HG03097 (cell line): Measurements from ENCODE around the gene DDX42.
"Not testable (repeated sequence)": the region's sequence is repeated elsewhere in the genome, so short reads cannot be mapped to it uniquely, and the experiment has no call there.

Experiments
- ATAC-seq: cut with Tn5 transposase; IDR thresholded peaks from one replicate; pipeline ENCODE4 v1.9.1; 2021; ENCODE audit not compliant: unreplicated experiment, low FRiP score

The DDX42 gene

DNA sequence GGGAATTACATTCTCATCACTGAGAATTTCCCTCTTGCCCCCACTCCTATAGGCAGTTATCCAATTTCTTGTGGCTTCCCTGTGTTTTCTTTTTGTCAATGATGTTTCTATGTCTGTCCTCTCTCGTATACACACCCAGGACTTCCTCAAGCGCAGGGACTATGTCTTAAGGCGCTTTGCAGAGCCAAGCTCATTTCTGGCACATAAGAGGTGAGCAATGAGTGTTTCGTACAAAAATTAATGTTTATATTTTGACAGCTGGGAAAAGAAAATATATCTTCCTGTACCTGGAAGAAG, 947 bp downstream of the DDX42 start:
- no peak for ATAC-seq

DNA sequence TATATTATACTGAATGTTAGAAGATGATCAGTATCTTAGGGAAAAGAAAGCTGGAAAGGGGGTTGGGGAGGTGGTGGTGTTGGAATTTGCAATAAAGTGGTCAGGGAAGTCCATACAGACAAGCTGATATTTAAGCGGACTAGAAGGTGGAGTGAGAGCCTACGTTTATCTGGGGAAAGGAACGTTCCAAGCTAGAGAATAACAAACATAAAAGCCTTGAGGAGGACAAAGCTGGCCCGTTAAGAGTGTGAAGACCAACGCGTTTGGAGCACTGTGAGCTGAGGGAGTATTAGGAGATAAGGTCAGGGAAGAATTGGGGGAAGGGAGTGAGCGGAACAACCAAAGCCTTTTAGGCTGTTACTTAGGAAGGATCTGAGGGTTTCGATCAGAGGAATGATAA, 1.4 kb downstream of the DDX42 start:
- no peak for ATAC-seq

DNA sequence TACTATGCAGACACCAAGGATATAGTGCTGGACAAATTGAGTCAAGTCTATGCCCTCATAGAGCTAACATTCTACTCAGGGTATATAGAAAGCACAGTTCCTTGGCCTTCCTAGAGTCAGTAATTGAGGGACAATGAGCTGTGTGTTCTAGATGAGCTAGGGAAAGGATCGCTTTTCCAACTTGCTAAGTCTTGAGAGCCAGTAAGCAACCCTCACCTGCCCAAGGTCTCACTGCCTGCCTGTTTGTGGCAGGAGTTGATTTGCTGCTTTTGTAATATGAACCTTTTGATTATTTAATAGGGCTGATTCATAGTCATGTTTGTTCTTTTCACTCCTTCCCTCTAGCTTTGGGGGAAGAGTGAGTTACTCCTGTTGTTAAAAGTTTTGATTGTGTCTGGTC, 6.5 kb downstream of the DDX42 start:
- ATAC-seq: no peak

DNA sequence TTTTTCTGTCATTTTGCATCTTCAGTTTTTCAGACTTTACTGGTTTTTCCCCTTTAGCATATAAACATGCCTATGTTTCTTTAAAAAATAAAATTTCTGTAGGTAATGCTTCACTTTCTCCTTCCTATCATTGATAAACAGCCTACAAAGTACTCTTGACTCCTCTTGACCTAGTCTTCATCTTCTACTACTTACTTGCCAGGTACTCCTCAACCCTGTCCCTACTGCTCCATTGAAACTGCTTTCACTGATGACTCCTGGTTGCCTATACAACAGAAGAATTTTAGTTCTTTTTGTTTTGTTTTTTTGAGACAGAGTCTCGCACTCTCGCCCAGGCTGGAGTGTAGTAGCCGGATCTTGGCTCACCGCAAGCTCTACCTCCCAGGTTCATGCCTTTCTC, 7.0 kb downstream of the DDX42 start:
- no peak for ATAC-seq

DNA sequence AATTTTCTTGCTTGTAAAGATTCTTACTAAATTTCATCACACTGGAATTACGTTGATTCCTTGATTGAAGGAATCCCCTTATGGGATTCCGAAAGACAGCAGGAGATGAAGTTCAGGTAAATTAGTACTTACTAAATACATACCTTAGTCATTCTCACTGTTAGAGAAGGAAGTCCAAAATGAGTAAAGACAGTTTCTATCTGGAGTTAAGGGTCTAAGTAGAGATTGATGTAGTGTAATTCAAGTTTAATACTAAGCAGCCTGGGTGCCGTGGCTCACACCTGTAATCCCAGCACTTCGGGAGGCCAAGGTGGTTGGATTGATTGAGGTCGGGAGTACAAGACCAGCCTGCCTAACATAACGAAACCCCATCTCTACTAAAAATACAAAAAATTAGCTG, 9.6 kb downstream of the DDX42 start:
- ATAC-seq: no peak

DNA sequence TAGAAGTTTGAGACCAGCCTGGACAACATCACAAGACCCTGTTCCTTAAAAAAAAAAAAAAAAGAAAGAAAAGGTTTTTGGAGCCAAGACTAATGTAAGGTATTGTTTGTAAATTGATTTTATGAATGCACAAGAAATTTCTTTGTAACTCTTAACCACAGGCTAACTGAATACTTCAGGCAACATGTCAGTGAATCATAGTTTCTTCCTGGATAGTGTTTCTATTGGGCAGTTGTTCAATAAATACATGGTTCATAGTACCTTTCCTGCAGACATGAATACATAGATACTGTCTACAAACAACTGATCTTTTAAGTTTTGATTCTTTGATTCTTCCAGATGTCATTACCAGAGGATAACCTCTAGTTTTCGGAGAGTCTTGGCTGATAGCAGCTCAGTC, 11.6 kb downstream of the DDX42 start:
- no peak for ATAC-seq

DNA sequence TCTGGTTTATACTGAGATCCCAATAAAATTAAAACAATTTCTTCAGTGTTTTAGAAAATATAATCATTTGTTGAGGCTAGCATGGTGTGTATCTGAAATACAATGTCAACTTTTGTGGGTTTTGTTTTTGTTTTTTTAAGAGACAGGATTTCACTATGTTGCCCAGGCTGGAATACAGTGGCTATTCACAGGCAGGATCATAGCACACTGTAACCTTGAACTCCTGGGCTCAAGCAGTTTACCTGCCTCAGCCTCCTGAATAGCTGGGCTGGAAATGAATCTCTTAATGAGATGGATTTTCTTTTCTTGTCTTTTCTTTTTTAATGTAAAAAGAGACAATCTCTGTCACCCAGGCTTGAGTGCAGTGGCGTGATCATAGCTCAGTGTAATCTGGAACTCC, 12.1 kb downstream of the DDX42 start:
- no peak for ATAC-seq

DNA sequence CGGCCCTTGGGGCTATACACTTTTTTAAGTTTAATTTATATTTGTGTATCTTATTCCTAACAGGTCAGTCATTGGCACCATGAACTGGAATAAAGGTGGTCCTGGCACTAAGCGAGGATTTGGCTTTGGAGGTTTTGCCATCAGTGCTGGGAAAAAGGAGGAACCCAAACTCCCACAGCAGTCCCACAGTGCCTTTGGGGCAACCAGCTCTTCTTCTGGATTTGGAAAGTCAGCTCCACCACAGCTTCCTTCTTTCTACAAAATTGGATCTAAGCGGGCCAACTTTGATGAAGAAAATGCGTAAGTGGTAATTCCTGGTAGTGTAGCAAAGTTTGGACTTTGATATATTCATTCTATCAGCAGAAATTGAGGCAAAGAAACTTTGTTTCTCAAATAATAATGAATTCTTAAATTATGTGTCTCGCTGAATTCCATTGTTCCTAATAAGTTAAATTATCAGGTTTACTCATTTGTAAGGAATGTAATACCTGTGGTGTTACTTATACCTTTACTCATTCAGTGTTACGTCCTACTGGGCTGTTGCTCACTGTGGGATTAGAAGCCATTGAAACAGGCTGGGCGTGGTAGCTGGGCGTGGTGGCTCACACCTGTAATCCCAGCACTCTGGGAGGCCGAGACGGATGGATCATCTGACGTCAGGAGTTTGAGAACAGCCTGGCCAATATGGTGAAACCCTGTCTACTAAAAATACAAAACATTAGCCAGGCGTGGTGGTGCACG, 13.2 kb downstream of the DDX42 start:
- no peak for ATAC-seq

DNA sequence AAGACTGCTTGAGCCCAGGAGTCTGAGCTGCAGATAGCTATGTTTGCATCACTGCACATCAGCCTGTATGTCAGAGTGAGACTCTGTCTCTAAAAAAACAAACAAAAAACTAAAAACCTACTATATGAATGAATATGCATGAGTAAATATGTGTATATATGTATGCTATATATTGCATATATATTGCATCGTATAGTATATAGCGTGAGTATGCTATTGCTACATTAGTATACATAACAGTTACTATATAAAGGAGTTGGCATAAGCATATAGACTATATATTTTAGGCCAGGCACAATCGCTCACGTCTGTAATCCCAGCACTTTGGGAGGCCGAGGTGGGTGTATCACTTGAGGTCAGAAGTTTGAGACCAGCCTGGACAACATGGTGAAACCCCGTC, 16.1 kb downstream of the DDX42 start:
- no peak for ATAC-seq

DNA sequence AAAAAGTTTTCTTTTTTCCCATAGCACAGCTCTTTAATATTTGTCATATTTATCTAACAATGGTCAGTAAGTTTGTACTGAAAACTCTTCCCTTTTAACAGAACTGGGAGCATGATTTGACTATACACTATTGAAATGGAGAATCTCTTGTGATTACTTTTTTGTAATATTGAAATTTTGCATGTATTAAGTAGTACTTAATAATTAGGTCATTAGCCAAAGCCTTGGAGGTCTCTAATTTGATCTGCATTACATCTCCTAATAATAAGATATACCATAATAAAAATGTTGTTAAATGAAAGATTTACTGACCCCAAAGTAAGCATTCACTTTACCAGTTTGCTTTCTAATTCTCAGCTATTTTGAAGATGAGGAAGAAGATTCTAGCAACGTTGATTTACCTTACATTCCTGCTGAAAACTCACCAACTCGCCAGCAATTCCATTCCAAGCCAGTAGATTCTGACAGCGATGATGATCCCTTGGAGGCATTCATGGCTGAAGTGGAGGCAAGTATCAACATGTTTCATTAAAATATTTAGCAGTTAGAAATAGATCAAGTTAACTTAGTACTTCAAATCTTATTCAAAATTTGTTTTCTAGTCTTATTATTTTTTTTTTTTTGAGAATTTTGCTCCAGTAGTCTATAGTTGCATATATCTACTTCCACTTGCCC, 18.2 kb downstream of the DDX42 start:
- no peak for ATAC-seq

DNA sequence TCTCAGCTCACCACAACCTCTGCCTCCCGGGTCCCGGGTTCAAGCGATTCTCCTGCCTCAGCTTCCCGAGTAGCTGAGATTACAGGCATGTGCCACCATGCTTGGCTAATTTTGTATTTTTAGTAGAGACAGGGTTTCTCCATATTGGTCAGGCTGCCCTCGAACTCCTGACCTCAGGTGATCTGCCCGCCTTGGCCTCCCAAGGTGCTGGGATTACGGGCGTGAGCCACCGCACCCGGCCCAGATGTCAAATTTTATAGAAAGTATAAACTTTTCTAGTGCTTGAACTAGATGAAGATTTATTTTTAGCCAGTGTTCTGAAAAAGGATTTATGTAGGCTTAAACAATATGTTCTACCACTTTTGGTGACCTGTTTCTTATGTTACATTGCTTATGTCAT, 22.4 kb downstream of the DDX42 start:
- ATAC-seq: not testable (repeated sequence)

DNA sequence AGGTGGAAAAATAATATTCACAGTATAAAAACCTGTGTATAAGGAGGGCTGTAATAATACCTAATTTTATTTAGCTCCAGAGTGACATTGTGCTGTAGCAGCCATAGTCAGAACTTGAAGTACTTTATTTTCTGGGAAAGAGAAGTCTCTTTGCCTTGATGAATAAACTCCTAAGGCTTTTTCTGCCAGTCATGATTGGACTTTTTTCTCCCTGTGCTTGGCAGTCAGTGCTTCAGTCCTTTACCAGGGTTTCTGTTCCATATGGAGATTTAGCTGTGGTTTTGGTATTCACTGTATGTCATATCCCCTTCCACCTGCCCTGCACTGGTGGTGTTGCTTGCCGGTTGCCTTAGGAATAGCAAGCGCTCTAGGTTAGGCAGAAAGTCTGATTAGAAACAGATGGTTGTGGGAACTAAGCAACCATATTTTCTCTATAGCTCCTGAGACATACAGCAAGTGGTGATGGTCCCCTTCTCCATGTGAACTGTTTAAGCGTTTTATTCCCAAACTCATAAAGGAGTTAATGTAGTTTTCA, 24.7 kb downstream of the DDX42 start:
- no peak for ATAC-seq

DNA sequence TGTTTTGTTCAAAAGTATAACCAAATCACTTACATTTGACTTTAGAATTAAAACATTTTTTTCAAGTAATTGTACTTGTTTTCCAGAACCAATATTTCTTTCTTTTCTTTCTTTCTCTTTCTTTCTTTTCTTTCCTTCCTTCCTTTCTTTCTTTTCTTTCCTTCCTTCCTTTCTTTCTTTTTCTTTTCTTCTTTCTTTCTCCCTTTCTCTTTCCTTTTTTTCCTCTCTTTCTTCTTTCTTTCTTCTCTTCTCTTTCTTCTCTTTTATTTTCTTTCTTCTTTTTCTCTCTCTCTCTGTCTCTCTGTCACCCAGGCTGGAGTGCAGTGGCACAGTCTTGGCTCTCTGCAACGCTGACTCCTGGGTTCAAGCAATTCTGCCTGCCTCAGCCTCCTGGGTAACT, 26.8 kb downstream of the DDX42 start:
- no peak for ATAC-seq

DNA sequence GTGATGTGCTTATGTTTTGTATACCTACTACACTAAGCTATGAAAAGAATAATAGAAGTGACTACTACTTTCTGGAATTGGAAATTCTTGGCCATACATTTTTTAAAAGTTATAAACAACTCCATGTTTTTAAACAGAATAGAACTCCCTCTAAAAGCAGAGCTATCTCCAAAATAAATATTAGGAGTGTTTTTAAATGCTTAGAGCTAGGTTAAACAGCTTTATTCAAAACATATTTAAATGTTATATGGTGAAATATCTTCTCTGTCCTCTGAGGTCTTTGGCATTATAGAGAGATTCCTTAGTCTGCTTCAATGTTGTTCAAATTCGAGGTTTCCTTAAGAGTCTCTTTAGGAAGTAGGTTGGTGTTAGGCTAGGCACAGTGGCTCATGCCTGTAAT, 30.4 kb downstream of the DDX42 start:
- no peak for ATAC-seq

DNA sequence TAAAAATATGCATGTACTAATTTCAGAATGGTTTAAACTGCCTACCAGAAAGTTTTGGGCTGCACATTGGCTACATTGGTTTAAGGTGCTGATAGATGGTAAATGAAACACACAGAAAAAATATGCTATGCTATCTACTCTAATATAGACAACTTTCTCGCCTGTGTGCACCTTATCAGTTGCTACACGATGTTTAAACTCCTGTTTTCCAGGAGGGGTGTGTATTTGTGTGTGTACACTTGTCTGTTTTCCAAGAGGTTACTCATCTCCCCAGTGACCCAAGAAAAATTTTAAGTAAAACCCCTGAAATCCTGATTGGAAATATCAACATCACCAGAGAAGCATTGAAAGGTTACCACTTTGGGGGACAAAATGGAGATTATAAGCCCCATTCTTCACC, 31.6 kb downstream of the DDX42 start:
- no peak for ATAC-seq

DNA sequence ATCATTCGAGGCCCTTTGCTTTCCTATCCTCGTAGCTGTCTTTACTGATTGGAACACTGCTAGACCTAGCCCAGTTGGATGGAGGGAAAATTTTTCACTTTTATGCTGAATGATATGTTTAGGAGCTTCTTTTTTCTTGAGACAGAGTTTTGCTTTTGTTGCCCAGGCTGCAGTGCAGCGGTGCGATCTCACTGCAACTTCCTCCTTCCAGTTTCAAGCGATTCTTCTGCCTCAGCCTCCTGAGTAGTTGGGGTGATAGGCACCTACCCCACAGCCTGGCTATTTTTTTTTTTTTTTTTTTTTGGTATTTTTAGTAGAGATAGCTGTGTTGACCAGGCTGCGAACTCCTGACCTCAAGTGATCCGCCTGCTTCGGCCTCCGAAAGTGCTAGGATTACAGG, 36.0 kb downstream of the DDX42 start:
- ATAC-seq: no peak

DNA sequence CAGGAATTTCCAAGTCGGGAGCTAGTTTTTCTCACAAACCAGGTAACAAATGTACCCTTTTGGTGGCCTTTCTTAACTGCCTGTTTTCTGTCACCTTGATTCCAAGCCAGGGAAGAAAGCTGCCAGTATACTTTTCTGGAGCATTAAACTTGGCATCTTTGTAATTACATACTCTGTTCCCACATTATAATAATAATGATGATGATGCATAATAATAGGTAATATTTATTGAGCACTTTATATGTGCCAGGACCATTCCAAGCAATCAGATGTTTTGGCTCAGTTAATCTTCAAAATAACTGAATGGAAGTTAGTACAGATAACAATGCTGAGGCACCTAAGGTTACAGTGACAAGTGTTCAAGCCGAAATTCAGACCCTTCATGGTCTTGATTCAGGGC, 42.2 kb downstream of the DDX42 start:
- no peak for ATAC-seq

DNA sequence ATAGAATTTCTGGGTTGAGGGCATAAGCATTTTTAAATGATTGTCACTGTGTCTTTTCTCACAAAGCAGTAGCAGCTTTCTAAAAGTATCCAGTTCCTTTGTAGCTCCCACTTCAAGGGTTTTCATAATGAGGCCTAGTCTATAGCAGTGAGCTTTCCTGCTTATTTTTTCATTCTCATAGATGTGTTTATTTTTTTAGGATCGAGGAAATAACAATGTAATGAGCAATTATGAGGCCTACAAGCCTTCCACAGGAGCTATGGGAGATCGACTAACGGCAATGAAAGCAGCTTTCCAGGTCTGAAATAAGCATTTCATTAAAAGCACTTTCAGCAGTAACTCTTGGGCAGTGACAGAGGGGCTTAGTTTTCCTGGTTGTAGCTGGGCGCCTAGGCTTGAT, 42.7 kb downstream of the DDX42 start:
- no peak for ATAC-seq

DNA sequence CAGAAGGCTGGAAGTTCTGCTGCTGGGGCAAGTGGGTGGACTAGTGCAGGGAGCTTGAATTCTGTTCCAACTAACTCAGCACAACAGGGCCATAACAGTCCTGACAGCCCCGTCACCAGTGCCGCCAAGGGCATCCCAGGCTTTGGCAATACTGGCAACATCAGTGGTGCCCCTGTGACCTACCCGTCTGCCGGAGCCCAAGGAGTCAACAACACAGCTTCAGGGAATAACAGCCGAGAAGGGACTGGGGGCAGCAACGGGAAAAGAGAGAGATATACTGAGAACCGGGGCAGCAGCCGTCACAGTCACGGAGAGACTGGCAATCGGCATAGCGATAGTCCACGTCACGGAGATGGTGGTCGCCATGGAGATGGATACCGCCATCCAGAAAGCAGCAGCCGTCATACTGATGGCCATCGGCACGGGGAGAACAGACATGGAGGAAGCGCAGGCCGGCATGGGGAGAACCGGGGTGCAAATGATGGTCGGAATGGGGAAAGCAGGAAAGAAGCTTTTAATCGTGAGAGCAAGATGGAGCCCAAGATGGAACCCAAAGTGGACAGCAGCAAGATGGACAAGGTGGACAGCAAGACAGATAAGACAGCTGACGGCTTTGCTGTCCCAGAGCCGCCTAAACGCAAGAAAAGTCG, 43.9 kb downstream of the DDX42 start:
- no peak for ATAC-seq

DNA sequence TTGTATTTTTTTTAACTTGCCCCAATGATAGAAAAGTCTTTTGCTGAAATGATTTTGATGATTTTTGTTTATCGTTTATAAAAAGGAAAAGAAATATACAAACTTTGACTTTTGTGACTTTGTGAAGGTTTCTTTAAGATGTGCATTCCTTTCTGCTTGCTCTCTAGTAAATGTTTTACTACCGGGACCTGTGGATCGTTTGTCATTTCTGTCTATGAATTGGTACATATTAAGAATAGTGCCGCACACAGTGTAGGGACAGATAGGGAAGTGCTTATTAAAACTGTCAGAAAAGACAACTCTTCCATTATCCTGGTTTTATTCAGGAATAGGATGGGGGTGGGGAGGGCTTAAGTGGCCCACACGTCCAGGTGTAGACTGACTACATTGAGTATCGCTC, 45.2 kb downstream of the DDX42 start:
- ATAC-seq: no peak

DNA sequence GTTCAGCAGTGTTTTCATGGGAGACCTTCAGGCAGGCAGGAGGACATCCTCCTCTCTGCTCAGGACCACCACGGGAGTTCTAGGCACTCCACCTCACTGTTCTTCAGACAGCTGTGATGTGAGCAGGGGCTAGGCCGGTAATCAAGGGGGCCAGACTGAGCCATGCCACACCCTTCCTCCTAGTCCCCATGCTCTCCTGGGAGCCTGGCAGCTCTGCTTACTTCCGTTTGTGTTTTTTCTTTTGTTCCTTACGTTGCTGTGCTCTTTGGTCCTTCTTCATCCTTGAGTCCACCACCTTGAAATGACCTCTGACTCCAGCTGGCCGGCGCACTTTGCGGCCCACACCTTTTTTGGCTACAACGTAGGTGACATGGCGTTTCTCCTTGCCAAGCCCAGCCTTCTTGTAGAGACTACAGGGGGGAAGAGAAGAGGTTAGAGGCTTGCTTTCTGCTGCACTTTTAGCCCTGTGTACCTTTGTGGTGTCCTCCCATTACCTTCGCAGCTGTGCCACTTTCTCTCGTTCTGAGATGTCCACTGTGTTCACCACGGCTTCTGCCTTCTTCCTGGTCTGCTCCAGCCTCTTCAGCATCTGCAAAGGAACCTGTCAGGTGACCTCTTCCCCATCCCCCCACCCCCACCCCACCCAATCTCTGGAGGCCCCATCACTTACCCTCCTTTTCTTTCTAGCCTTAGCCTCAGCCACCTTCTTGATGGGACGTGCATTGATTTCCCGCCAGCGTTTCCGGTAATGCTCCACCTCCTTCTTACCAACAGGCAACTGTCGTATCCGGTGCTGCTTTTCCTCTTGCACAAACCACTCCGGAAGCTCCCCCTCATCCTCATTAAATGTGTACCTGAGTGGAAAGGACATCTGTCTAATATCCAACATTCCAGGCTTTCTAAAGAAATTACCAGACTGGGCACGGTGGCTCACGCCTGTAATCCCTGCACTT, 45.9 kb downstream of the DDX42 start:
- ATAC-seq: no peak
